ENCODE results near the gene DDX23.
"Not testable (repeated sequence)": the region's sequence is repeated elsewhere in the genome, so short reads cannot be mapped to it uniquely, and the experiment has no call there.

DDX23 gene

GRCh38 chr12:48878548-48878947 lies 26.6 kb upstream of the DDX23 start:
- H3K27me3 ChIP-seq (ENCODE audit: control insufficient read depth, insufficient read depth, low read length) = no peaks in the 10 kb centered on the region
- H3K9me3 ChIP-seq (ENCODE audit: control insufficient read depth, low read depth, low read length) = no peaks in the 10 kb centered on the region
- H3K4me3 ChIP-seq (ENCODE audit: low read length) = no peak overlapping the region
- peaks cover 19% of the 10 kb centered on the region for H3K4me1 ChIP-seq (ENCODE audit: control insufficient read depth, low read depth, low read length)
- no peak overlapping the region for H3K9ac ChIP-seq (ENCODE audit: low read length)
- H3K27ac ChIP-seq (ENCODE audit: low read length) = no peak overlapping the region
- no peaks in the 10 kb centered on the region for H3K36me3 ChIP-seq (ENCODE audit: control insufficient read depth, low read depth, low read length)

- Histone ChIP-seq H3K4me3 (ENCODE audit: low read length) (no peak overlapping the region), H3K9ac (ENCODE audit: low read length) (no peak overlapping the region), H3K36me3 (ENCODE audit: control insufficient read depth, low read depth, low read length) (no peaks in the 10 kb centered on the region), H3K4me1 (ENCODE audit: control insufficient read depth, low read depth, low read length) (no peaks in the 10 kb centered on the region), H3K9me3 (ENCODE audit: control insufficient read depth, low read depth, low read length) (no peaks in the 10 kb centered on the region), H3K27ac (ENCODE audit: low read length) (no peak overlapping the region), H3K27me3 (ENCODE audit: control insufficient read depth, insufficient read depth, low read length) (no peaks in the 10 kb centered on the region)
These were observed 24.1 kb upstream of the DDX23 start for GRCh38 chr12:48875944-48876515.

- not testable (repeated sequence) for H3K4me3 ChIP-seq (ENCODE audit: low read length); H3K27ac ChIP-seq (ENCODE audit: low read length); H3K36me3 ChIP-seq (ENCODE audit: control insufficient read depth, low read depth, low read length); H3K27me3 ChIP-seq (ENCODE audit: control insufficient read depth, insufficient read depth, low read length); H3K9ac ChIP-seq (ENCODE audit: low read length); H3K4me1 ChIP-seq (ENCODE audit: control insufficient read depth, low read depth, low read length); H3K9me3 ChIP-seq (ENCODE audit: control insufficient read depth, low read depth, low read length)
These were observed 21.6 kb upstream of the DDX23 start for GRCh38 chr12:48873534-48873933.

GRCh38 chr12:48873096-48873495 lies 21.1 kb upstream of the DDX23 start:
- Histone ChIP-seq H3K27me3 (ENCODE audit: control insufficient read depth, insufficient read depth, low read length) (no peaks in the 10 kb centered on the region), H3K9me3 (ENCODE audit: control insufficient read depth, low read depth, low read length) (no peaks in the 10 kb centered on the region), H3K4me1 (ENCODE audit: control insufficient read depth, low read depth, low read length) (no peaks in the 10 kb centered on the region), H3K27ac (ENCODE audit: low read length) (no peak overlapping the region), H3K4me3 (ENCODE audit: low read length) (no peak overlapping the region), H3K36me3 (ENCODE audit: control insufficient read depth, low read depth, low read length) (no peaks in the 10 kb centered on the region), H3K9ac (ENCODE audit: low read length) (no peak overlapping the region)

GRCh38 chr12:48869191-48869590 lies 17.2 kb upstream of the DDX23 start:
- H3K4me1 ChIP-seq (ENCODE audit: control insufficient read depth, low read depth, low read length) = peaks cover 7% of the 10 kb centered on the region
- no peaks in the 10 kb centered on the region for H3K27me3 ChIP-seq (ENCODE audit: control insufficient read depth, insufficient read depth, low read length)
- no peak overlapping the region for H3K9ac ChIP-seq (ENCODE audit: low read length)
- no peak overlapping the region for H3K27ac ChIP-seq (ENCODE audit: low read length)
- no peak overlapping the region for H3K4me3 ChIP-seq (ENCODE audit: low read length)
- no peaks in the 10 kb centered on the region for H3K9me3 ChIP-seq (ENCODE audit: control insufficient read depth, low read depth, low read length)
- H3K36me3 ChIP-seq (ENCODE audit: control insufficient read depth, low read depth, low read length) = peaks cover 3% of the 10 kb centered on the region

GRCh38 chr12:48868451-48868850 lies 16.5 kb upstream of the DDX23 start:
- Histone ChIP-seq H3K27ac (ENCODE audit: low read length) (no peak overlapping the region), H3K36me3 (ENCODE audit: control insufficient read depth, low read depth, low read length) (peaks cover 4% of the 10 kb centered on the region)

GRCh38 chr12:48866052-48866711 lies 14.2 kb upstream of the DDX23 start:
- Histone ChIP-seq H3K27me3 (ENCODE audit: control insufficient read depth, insufficient read depth, low read length) (no peaks in the 10 kb centered on the region), H3K36me3 (ENCODE audit: control insufficient read depth, low read depth, low read length) (peaks cover 22% of the 10 kb centered on the region), H3K9me3 (ENCODE audit: control insufficient read depth, low read depth, low read length) (no peaks in the 10 kb centered on the region), H3K4me1 (ENCODE audit: control insufficient read depth, low read depth, low read length) (peaks cover 20% of the 10 kb centered on the region), H3K4me3 (ENCODE audit: low read length) (peak overlapping the region; percentile 79), H3K9ac (ENCODE audit: low read length) (peak overlapping the region; percentile 24), H3K27ac (ENCODE audit: low read length) (peak overlapping the region; percentile 69)

More at GRCh38 chr12:48868451-48868850, 16.5 kb upstream of the DDX23 start:
- Histone ChIP-seq H3K4me1 (ENCODE audit: control insufficient read depth, low read depth, low read length) (peaks cover 14% of the 10 kb centered on the region), H3K9me3 (ENCODE audit: control insufficient read depth, low read depth, low read length) (no peaks in the 10 kb centered on the region), H3K27me3 (ENCODE audit: control insufficient read depth, insufficient read depth, low read length) (no peaks in the 10 kb centered on the region), H3K9ac (ENCODE audit: low read length) (no peak overlapping the region), H3K4me3 (ENCODE audit: low read length) (no peak overlapping the region)

GRCh38 chr12:48865281-48866051 lies 13.5 kb upstream of the DDX23 start, which contains the start of gene RND1:
TSS of gene RND1 (minus strand) at chr12:48865870. CDS start at chr12:48865767, 103 bp downstream.
- peak within 1 kb of the TSS; percentile 79 for H3K4me3 ChIP-seq (ENCODE audit: low read length)
- peak within 1 kb of the TSS; percentile 78 for H3K9ac ChIP-seq (ENCODE audit: low read length)
- peaks cover 29% of the 10 kb centered on the region for H3K36me3 ChIP-seq (ENCODE audit: control insufficient read depth, low read depth, low read length)
- H3K9me3 ChIP-seq (ENCODE audit: control insufficient read depth, low read depth, low read length) = no peaks in the 10 kb centered on the region
- peak within 1 kb of the TSS; percentile 69 for H3K27ac ChIP-seq (ENCODE audit: low read length)
- H3K27me3 ChIP-seq (ENCODE audit: control insufficient read depth, insufficient read depth, low read length) = no peaks in the 10 kb centered on the region
- H3K4me1 ChIP-seq (ENCODE audit: control insufficient read depth, low read depth, low read length) = peaks cover 20% of the 10 kb centered on the region

GRCh38 chr12:48863291-48863690 lies 11.3 kb upstream of the DDX23 start:
- H3K27ac ChIP-seq (ENCODE audit: low read length) = no peak overlapping the region
- no peaks in the 10 kb centered on the region for H3K27me3 ChIP-seq (ENCODE audit: control insufficient read depth, insufficient read depth, low read length)
- no peaks in the 10 kb centered on the region for H3K9me3 ChIP-seq (ENCODE audit: control insufficient read depth, low read depth, low read length)
- H3K4me3 ChIP-seq (ENCODE audit: low read length) = peak overlapping the region; percentile 79
- peaks cover 20% of the 10 kb centered on the region for H3K4me1 ChIP-seq (ENCODE audit: control insufficient read depth, low read depth, low read length)
- peaks cover 43% of the 10 kb centered on the region for H3K36me3 ChIP-seq (ENCODE audit: control insufficient read depth, low read depth, low read length)
- no peak overlapping the region for H3K9ac ChIP-seq (ENCODE audit: low read length)

GRCh38 chr12:48862760-48863159 lies 10.8 kb upstream of the DDX23 start:
- peak overlapping the region; percentile 79 for H3K4me3 ChIP-seq (ENCODE audit: low read length)
- H3K27me3 ChIP-seq (ENCODE audit: control insufficient read depth, insufficient read depth, low read length) = no peaks in the 10 kb centered on the region
- no peak overlapping the region for H3K27ac ChIP-seq (ENCODE audit: low read length)

GRCh38 chr12:48861111-48861510 lies 9.1 kb upstream of the DDX23 start:
- no peak overlapping the region for H3K27ac ChIP-seq (ENCODE audit: low read length)
- no peaks in the 10 kb centered on the region for H3K9me3 ChIP-seq (ENCODE audit: control insufficient read depth, low read depth, low read length)
- peaks cover 55% of the 10 kb centered on the region for H3K36me3 ChIP-seq (ENCODE audit: control insufficient read depth, low read depth, low read length)
- H3K4me1 ChIP-seq (ENCODE audit: control insufficient read depth, low read depth, low read length) = peaks cover 20% of the 10 kb centered on the region
- no peaks in the 10 kb centered on the region for H3K27me3 ChIP-seq (ENCODE audit: control insufficient read depth, insufficient read depth, low read length)
- H3K9ac ChIP-seq (ENCODE audit: low read length) = no peak overlapping the region
- H3K4me3 ChIP-seq (ENCODE audit: low read length) = no peak overlapping the region

More at GRCh38 chr12:48862760-48863159, 10.8 kb upstream of the DDX23 start:
- Histone ChIP-seq H3K9me3 (ENCODE audit: control insufficient read depth, low read depth, low read length) (no peaks in the 10 kb centered on the region), H3K36me3 (ENCODE audit: control insufficient read depth, low read depth, low read length) (peaks cover 49% of the 10 kb centered on the region), H3K4me1 (ENCODE audit: control insufficient read depth, low read depth, low read length) (peaks cover 20% of the 10 kb centered on the region), H3K9ac (ENCODE audit: low read length) (no peak overlapping the region)
